GM06990 (cell line): ENCODE measurements around the gene SHISA7.

Experiments used
- DNase-seq: peaks from one replicate; pipeline ENCODE4 v3.0.0-alpha.2; 2011; ENCODE audit not compliant: insufficient read length; ENCODE audit errors: extremely low read depth
- H3K27me3 ChIP-seq: replicated peaks from 2 replicates; pipeline ENCODE4 v1.6.0; 2011; ENCODE audit warnings: low read length; ENCODE audit not compliant: control insufficient read depth, insufficient read depth
- H3K36me3 ChIP-seq: 2 replicates; pipeline ENCODE4 v1.5.1; 2011; ENCODE audit warnings: low read length; ENCODE audit not compliant: control insufficient read depth, insufficient read depth
- H3K4me3 ChIP-seq: replicated peaks from 2 replicates; pipeline ENCODE4 v1.5.1; 2011; ENCODE audit warnings: low read depth, mild to moderate bottlenecking, control low read depth, low read length
- TF ChIP-seq, protein P1 (sequence below): IDR thresholded peaks from 2 replicates; pipeline ENCODE4 v1.5.1; 2011; ENCODE audit warnings: low read length, control low read depth, mild to moderate bottlenecking, inconsistent platforms; ENCODE audit not compliant: insufficient read depth, poor library complexity, severe bottlenecking

Gene SHISA7

DNA sequence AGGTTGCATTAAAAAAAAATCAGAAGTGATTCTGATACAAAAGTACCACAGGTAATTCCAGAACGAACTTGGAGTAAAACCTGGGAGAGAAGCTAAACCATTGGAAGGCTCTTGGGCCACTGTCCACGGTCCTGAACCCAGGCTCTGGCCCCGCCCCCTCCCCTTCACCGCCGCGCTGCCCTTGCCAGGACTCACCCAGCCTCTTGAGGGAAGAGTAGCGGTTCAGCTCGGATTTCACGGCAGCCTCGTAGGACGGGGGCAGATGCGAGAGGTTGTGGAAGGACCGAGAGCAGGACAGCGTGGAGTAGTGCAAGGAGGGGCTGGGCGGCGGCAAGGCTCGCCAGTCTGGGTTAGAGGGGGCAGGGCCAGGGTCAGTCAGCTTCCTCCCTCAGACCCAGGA lies 5.7 kb downstream of the SHISA7 start:
- DNase-seq: no peak
- Histone ChIP-seq H3K27me3 (peaks cover 3% of the 10 kb centered on the region; the same call in 1 of the 2 replicates), H3K36me3 (no peaks in the 10 kb centered on the region), H3K4me3 (no peak overlapping the region)
- TF ChIP-seq, protein P1, sequence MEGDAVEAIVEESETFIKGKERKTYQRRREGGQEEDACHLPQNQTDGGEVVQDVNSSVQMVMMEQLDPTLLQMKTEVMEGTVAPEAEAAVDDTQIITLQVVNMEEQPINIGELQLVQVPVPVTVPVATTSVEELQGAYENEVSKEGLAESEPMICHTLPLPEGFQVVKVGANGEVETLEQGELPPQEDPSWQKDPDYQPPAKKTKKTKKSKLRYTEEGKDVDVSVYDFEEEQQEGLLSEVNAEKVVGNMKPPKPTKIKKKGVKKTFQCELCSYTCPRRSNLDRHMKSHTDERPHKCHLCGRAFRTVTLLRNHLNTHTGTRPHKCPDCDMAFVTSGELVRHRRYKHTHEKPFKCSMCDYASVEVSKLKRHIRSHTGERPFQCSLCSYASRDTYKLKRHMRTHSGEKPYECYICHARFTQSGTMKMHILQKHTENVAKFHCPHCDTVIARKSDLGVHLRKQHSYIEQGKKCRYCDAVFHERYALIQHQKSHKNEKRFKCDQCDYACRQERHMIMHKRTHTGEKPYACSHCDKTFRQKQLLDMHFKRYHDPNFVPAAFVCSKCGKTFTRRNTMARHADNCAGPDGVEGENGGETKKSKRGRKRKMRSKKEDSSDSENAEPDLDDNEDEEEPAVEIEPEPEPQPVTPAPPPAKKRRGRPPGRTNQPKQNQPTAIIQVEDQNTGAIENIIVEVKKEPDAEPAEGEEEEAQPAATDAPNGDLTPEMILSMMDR: no peak

DNA sequence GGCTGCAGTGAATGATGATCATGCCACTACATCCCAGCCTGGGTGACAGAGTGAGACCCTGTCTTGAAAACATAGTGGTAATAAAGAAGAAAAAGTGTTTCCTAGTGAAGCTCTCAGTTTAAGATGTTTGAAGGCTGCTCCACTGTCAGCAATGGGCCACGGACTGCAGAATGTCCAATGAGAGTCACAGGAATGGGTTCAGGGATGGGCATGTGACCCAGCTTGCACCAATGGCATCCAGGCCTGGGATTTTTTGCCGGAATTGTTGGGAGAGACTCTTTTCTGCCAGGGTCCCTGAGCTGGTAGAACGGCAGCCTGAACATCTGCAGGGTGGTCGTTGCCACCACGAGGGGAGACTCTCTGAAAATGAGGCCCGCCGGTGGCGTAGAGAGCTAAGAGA lies 6.3 kb downstream of the SHISA7 start:
- Histone ChIP-seq H3K27me3 (peaks cover 3% of the 10 kb centered on the region), H3K36me3 (no peaks in the 10 kb centered on the region)
- no peak for DNase-seq

DNA sequence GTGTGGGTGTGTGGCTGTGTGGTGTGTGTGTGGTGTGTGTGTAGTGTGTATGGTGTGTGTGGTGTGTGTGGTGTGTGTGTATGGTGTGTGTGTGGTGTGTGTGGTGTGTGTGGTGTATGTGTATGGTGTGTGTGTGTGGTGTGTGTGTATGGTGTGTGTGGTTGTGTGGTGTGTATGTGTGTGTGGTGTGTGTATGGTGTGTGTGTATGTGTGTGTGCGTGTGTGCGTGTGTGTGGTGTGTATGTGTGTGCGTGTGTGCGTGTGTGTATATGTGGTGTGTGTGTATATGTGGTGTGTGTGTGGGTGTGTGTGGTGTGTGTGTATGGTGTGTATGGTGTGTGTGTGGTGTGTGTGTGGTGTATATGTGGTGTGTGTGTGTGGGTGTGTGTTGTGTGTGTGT lies 8.1 kb downstream of the SHISA7 start:
- DNase-seq: no peak
- TF ChIP-seq, protein P1: no peak
- Histone ChIP-seq H3K27me3 (peaks cover 1% of the 10 kb centered on the region), H3K36me3 (no peaks in the 10 kb centered on the region), H3K4me3 (no peak overlapping the region)

More for the DNA sequence above, 6.3 kb downstream of the SHISA7 start:
- H3K4me3 ChIP-seq: no peak overlapping the region
- TF ChIP-seq, protein P1: no peak

DNA sequence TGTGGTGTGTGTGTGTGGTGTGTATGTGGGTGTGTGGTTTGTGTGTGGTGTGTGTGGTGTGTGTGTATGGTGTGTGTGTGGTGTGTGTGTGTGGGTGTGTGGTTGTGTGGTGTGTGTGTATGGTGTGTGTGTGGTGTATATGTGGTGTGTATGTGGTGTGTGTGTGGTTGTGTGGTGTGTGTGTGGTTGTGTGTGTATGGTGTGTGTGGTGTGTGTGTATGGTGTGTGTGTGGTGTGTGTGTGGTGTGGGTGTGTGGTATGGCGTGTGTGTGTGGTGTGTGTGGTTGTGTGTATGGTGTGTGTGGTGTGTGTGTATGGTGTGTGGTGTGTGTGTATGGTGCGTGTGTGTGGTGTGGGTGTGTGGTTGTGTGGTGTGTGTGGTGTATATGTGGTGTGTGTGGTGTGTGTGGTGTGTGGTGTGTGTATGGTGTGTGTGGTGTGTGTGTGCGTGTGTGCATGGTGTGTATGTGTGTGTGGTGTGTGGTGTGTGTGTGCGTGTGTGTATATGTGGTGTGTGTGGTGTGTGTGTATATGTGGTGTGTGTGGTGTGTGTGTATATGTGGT lies 8.7 kb downstream of the SHISA7 start:
- peaks cover 1% of the 10 kb centered on the region for H3K27me3 ChIP-seq
- DNase-seq: no peak
- no peak overlapping the region for H3K4me3 ChIP-seq
- TF ChIP-seq, protein P1: no peak
- no peaks in the 10 kb centered on the region for H3K36me3 ChIP-seq

DNA sequence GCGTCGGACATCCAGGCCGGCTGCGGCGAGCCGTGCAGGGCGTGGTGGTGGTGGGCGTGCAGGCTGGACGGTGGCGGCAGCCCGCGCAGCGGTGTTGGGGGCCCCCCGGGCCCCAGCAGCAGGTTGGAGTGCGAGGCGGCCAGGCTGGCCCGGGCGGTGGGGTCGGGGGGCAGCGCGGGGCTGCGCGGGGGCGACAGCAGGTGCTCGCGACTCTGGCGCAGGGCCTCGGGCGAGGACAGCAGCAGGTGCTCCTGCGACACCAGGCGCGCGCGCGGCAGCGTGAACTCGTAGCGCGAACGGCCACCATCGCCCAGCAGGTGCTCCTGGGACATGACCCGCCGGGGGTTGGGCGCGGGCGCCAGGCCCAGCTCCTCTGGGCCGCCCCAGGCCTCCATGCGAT lies 9.8 kb downstream of the SHISA7 start:
- H3K4me3 ChIP-seq: no peak overlapping the region
- H3K36me3 ChIP-seq: no peaks in the 10 kb centered on the region
- no peak for DNase-seq
- H3K27me3 ChIP-seq: no peaks in the 10 kb centered on the region; the same call in none of the 2 replicates
- TF ChIP-seq, protein P1: no peak
